Stimulated activated CD4-positive, alpha-beta T cell treated with anti-CD3 and anti-CD28 coated beads, Interleukin-12 subunit alpha, Interleukin-12 subunit beta, amount 100 ng/mL, for 48 hours (primary cell): ENCODE data around the gene RBKS.
"Not testable (repeated sequence)": the region's sequence is repeated elsewhere in the genome, so short reads cannot be mapped to it uniquely, and the experiment has no call there.

ENCODE experiments used
- DNase-seq, 3 donors: peaks; one replicate each; pipeline ENCODE4 v3.0.0-alpha.2; 2020; ENCODE audit warnings: low read depth in 2 of 3, low spot score in 1 of 3

Gene RBKS

GRCh38 chr2:27875089-27875881 lies 14.9 kb downstream of the RBKS start:
- no peak for DNase-seq

DNA sequence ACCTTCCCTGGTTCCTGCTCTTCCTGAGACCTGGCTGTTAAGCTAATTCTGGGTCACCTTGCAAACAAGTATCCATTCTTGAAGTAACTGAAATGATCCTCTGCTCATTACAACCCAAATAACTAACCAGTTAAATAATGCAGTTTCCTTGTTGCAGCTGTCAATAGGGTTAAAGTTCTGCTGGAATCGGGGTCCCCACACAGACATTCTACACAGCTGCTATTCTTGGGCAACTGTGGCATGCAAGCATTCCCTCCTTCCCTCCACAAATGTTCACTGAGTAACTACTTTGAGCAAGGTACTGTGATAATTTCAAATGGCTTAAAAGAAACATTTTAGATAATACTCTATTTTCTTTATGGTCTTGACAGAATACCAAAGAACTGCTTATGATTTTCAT lies 17.1 kb downstream of the RBKS start:
- no peak for DNase-seq

DNA sequence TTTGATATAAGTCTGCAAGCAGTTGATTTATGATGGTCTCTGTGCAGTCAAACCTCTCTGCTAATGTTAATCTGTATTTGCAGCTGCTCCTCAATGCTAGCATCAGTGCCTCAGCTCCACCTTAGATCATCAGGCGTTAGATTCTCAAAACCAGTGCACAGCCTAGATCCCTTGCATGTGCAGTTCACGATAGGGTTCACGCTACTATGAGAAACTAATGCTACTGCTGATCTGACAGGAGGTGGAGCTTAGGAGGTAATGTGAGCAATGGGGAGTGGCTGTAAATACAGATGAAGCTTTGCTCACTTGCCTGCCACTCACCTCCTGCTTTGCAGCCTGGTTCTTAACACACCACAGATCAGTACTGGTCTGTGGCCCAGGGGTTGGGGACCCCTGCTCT lies 18.4 kb downstream of the RBKS start:
- DNase-seq = no peak

DNA sequence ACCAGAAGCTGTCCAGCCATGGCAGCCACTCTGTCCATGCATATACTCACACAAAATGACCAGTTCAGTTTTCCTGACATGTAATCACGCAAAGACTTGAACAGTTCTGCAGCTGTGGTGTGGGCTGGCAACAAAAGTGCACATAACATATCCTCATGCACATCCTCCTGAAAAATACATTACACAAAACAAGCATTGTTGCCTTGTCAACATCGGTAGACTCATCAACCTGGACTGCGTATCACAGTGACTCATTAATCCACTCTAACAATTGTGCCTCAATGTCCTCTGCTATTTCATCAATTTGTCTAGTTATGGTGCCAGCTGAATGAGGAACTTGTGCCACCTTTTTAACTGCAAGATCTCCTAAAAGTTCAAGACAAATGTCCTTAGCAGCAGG lies 19.5 kb downstream of the RBKS start:
- no peak for DNase-seq

DNA sequence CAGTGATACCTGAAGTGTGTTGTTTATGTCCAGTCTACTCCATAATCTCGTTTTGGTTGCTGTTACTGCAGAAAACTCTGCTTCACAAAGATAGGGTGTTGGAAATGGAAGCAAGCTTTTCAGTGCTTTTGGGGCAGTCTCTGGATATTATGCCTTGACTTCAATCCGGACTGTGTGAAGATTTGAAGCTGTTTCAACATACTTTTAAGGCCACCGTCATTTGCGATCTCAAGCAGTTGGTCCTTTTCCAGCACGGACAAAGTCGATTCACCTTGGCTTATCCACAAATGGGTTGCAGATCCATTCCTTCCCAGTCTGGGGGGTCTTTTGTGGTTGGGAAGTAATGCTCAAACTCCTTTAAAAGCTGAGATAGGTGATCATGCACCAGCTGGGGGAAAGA lies 20.4 kb downstream of the RBKS start:
- no peak for DNase-seq

- no peak for DNase-seq
Measured at GRCh38 chr2:27866237-27866636, 23.9 kb downstream of the RBKS start.

DNA sequence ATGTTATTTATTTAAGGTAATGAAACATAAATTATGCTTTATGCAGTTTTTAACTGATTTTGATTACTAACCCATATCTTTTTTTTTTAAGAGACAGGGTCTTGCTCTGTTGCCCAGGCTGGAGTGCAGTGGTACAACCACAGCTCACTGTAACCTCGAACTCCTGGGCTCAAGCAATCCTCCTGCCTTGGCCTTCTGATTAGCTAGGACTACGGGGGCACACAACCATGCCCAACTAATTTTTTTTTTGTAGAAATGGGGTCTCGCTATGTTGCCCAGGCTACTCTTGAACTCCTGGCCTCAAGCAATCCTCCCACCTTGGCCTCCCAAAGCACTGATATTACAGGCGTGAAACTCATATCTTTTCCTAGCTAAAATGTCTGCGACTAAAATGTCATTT lies 26.2 kb downstream of the RBKS start:
- DNase-seq = not testable (repeated sequence)

DNA sequence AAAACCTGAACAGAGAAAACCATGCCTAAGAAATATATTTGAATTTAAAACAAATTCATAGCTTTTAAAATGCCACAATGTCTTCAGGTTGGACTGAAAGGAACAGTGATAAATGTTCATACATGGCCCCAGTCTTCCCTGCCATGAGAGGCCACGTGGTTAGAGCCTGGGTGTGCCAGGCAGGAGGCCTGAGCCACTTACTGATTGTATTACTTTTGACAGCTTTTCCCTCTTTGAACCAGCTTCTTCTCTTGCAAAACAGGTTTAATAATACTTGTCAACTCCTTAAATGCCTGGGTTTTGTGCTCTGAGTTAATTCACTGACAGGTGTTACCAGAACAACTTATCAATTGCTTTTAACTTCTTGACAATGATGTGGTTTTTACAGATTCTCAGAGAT lies 27.0 kb downstream of the RBKS start:
- DNase-seq = no peak

DNA sequence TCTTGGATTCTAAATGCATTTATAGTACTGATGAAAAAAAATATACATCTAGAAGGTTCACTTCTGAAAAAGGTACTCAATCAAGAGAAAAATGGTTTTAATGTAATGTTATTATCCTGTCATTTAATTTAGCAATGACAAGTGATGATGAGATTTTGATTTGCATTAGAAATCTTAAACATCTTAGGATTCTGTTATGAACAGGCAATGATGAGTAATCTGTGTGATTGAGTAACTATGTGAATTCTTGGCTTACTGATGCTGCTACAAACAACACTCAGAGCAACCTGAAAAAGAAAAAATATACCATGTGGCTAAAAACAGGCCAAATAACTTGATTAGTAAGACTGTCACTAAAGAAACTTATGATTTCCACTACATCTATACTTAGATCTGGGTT lies 30.1 kb downstream of the RBKS start:
- DNase-seq = no peak

DNA sequence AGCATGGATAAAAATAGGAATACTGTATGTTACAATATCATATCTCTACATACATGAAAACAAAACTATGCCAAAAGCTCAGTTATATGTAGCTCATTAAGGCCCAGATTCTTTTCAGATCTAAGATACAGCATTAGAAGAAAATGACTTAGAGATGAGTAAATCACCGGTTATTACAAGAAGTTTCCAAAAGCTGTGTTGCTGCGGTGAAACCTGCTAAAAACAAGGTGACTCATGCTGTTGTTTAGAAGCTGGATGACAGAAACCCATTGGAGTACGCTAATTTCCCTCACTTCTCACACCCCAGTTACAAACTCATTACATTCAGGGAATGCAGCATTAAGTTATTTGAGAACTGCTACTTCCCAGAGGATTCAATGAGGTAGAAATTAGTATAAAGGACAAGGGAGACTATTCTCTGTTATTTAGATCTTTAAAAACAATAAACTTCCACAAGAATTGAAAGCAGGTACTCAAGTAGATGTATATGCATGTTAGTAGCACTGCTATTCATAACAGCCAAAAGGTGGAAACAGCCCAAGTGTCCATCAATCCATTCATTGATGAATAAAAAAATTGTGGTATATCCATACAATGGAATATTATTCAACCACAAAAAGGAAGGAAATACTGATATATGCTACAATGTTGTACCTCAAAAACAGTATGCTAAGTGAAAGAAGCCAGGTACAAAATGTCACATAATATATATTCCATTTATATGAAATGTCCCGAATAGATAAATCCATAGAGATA lies 32.6 kb downstream of the RBKS start:
- peak in 2 of 3 donors; percentile 8 to 9 for DNase-seq

- no peak for DNase-seq
Measured at GRCh38 chr2:27856956-27857355, 33.2 kb downstream of the RBKS start.

DNA sequence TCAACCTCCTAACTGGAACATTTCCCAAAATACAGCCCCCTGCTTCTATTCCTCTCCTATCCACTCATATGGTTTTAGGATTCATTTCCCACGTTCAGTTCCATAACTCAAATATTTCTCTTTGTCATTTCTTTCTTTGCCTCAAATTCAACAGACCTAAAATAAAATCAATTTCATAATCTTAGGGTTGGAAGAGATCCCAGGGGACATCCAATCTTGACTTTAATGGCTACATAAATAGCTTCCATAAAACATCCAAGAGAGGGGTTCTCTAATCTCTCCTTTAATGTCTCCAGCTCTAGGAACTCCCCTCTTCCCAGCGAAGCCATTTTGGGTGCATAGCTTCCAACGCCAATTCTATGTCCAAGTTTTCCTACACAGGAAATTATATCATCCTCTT lies 33.8 kb downstream of the RBKS start:
- DNase-seq = no peak

DNA sequence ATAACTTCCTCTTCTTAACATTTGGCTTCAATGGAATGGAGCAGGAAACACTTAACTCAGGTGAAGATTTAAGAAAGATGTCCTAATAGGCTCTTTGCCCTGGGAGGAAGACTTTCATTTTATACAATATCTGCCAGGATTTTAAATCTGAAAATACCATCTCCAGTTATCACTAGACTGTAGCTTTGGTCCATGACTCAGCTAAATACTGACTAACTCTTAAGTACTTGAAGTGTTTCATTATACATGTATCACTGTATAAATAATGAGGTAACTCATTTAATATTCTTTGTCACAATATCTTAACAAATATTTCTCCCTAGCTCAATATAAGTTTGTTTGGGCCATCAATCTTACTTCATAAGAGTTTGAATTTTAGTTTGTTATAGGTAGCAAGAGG lies 34.7 kb downstream of the RBKS start:
- no peak for DNase-seq

DNA sequence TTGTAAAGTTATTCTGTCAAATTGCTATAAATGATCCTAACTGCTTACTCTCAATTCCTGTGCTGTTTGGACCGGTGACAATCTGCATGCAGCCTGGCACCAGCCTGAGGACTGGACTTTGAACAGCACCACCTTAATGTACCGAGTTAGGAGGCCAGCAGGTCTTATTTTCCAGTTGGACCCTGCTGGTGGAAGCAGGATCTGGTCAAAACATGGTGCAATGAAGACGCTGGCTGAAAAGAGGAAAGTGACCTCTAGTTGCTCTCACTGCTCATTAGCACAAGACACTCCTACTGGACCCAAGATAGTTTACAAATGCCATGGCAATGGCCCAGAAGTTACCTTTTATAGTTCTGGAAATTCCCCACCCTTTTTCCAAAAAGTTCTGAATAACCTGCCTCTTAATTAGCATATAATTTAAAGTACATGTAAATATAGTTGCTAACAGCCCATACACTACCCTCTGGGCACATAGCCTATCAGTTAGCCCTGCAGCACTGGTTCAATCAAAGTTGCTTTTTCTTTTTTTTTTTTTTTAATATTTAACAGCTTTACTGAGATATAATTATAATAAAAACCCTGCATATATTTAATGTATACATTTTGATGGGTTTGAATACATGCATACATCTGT lies 35.8 kb downstream of the RBKS start:
- no peak for DNase-seq

- DNase-seq = no peak
Measured at GRCh38 chr2:27852691-27853090, 37.5 kb downstream of the RBKS start.

- no peak for DNase-seq
Measured at GRCh38 chr2:27849558-27850205, 40.5 kb downstream of the RBKS start.

GRCh38 chr2:27847333-27847732 lies 42.9 kb downstream of the RBKS start:
- DNase-seq = no peak

DNA sequence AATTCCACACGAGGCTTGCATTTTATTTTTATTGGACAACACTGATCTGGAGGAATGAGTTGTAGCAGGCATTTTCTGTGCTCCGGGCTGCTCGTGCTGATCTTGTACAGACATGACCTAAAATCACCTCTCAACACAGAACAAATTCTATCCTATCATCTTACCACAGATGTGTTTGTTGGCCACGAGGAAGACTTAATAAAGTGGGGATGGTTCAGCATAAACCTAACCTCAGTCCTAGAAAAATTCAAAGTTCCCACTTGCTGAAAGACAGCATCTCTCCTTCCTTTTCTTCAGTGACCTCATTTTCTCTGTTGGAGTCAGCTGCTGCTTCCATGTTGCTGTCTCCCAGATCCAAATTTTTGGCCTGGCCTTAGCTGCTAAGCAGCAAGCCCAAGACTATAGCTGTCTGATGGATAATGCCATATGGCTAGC lies 45.3 kb downstream of the RBKS start:
- no peak for DNase-seq

DNA sequence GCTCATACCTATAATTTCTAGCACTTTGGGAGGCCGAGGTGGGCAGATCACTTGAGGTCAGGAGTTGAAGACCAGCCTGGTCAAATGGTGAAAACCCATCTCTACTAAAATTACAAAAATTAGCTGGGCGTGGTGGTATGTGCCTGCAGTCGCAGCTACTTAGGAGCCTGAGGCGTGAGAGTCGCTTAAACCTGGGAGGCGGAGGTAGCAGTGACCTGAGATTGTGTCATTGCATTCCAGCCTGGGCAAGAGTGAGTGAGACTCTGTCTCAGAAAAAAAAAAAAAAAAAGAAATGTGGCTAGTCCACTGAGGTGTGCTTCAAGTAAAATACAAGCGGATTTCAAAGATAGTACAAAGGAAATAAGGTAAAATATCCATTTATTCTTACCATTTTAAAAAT lies 46.2 kb downstream of the RBKS start:
- no peak for DNase-seq

GRCh38 chr2:27842894-27843293 lies 47.3 kb downstream of the RBKS start:
- no peak for DNase-seq

GRCh38 chr2:27839022-27839618 lies 51.1 kb downstream of the RBKS start:
- DNase-seq = no peak
